Measurements from ENCODE around the gene PTPN12. TPM values are rescaled to one million over a fixed set of nuclear protein-coding genes. Genes with fewer than 3 reads are reported as not detected.

Gene PTPN12
- total and polyA plus RNA-seq, 7 donors = 21.5 to 158 (median 64.2) TPM

- intact Hi-C loops (cut with DNase I) = no loop called here
- Histone ChIP-seq H3K9me3 (no peaks in the 10 kb centered on the region), H3K36me3 (peaks cover 0 to 48% (median 3%) of the 10 kb centered on the region in 4 donors), H3K27me3 (no peaks in the 10 kb centered on the region), H3K27ac (no peak overlapping the region), H3K4me3 (no peak overlapping the region), H3K4me1 (peaks cover 0 to 11% (median 5%) of the 10 kb centered on the region in 4 donors)
- no peak for DNase-seq
- TF ChIP-seq CTCF (IDR thresholded peaks at IDR 0.05) (no peak), POLR2AphosphoS5 (IDR thresholded peaks at IDR 0.05) (no peak), POLR2A (IDR thresholded peaks at IDR 0.05) (no peak), EP300 (IDR thresholded peaks at IDR 0.05) (no peak)
These were observed 42.7 kb downstream of the PTPN12 start for GRCh38 chr7:77579797-77580196.

- peaks cover 0 to 48% (median 0%) of the 10 kb centered on the region in 4 donors for H3K36me3 ChIP-seq
- WGBS, 2 donors = 85 to 91% methylated on average over 4 of the region's 4 CpGs
These were observed 43.8 kb downstream of the PTPN12 start for GRCh38 chr7:77580762-77581350.

GRCh38 chr7:77587272-77587671 lies 50.2 kb downstream of the PTPN12 start:
- TF ChIP-seq POLR2AphosphoS5 (IDR thresholded peaks at IDR 0.05) (no peak), EP300 (IDR thresholded peaks at IDR 0.05) (no peak), CTCF (IDR thresholded peaks at IDR 0.05) (no peak)
- no peaks in the 10 kb centered on the region for H3K27me3 ChIP-seq
- WGBS, 2 donors = 90 to 94% methylated on average over 2 of the region's 2 CpGs
- no peak for DNase-seq
- H3K36me3 ChIP-seq = peaks cover 0 to 58% (median 4%) of the 10 kb centered on the region in 4 donors
- intact Hi-C loops (cut with DNase I) = no loop called here
- no peak overlapping the region for H3K27ac ChIP-seq
- no peaks in the 10 kb centered on the region for H3K9me3 ChIP-seq
- peaks cover 0 to 10% (median 3%) of the 10 kb centered on the region in 4 donors for H3K4me1 ChIP-seq
- H3K4me3 ChIP-seq = no peak overlapping the region

More at GRCh38 chr7:77580762-77581350, 43.8 kb downstream of the PTPN12 start:
- no peaks in the 10 kb centered on the region for H3K9me3 ChIP-seq
- no peaks in the 10 kb centered on the region for H3K27me3 ChIP-seq
- DNase-seq = no peak
- peaks cover 0 to 11% (median 5%) of the 10 kb centered on the region in 4 donors for H3K4me1 ChIP-seq
- intact Hi-C loops (cut with DNase I) = no loop called here
- no peak overlapping the region for H3K27ac ChIP-seq
- no peak overlapping the region for H3K4me3 ChIP-seq
- TF ChIP-seq POLR2AphosphoS5 (IDR thresholded peaks at IDR 0.05) (no peak), CTCF (IDR thresholded peaks at IDR 0.05) (no peak), POLR2A (IDR thresholded peaks at IDR 0.05) (no peak), EP300 (IDR thresholded peaks at IDR 0.05) (no peak)

GRCh38 chr7:77600952-77601351 lies 63.9 kb downstream of the PTPN12 start:
- WGBS, 2 donors = 87 to 89% methylated on average over 2 of the region's 2 CpGs
- H3K36me3 ChIP-seq = peaks cover 6 to 58% (median 8%) of the 10 kb centered on the region in 4 donors

More at GRCh38 chr7:77600952-77601351, 63.9 kb downstream of the PTPN12 start:
- H3K9me3 ChIP-seq = no peaks in the 10 kb centered on the region
- no peaks in the 10 kb centered on the region for H3K27me3 ChIP-seq
- no peaks in the 10 kb centered on the region for H3K4me1 ChIP-seq
- intact Hi-C loops (cut with DNase I) = no loop called here
- DNase-seq = no peak
- H3K27ac ChIP-seq = no peak overlapping the region
- no peak for TF ChIP-seq EP300 (IDR thresholded peaks at IDR 0.05)
- no peak for TF ChIP-seq POLR2AphosphoS5 (IDR thresholded peaks at IDR 0.05)
- TF ChIP-seq CTCF (IDR thresholded peaks at IDR 0.05) = no peak
- no peak for TF ChIP-seq POLR2A (IDR thresholded peaks at IDR 0.05)
- no peak overlapping the region for H3K4me3 ChIP-seq

All from sigmoid colon (tissue), 7 donors.